HCT116 (cell line): ENCODE measurements around the gene PLAU. TPM values are rescaled to one million over a fixed set of nuclear protein-coding genes. Genes with fewer than 3 reads are reported as not detected.
"Not testable (repeated sequence)": the region's sequence is repeated elsewhere in the genome, so short reads cannot be mapped to it uniquely, and the experiment has no call there.

Source experiments
- ATAC-seq: fragments of 200-7000 bp; cut with Tn5 transposase; 2 replicates; pipeline ENCODE4 v1.9.1; 2020; ENCODE audit warnings: mild to moderate bottlenecking, moderate library complexity
- BruUV-seq: library from RNA; stranded (reverse); fragments of 400-500 nt; replicated peaks from 2 replicates; lab custom pipeline; 2021; lab: Mats Ljungman, UMichigan
- CTCF ChIA-PET: fragments of 300-600 bp; sonication (Branson Sonifier 250); formaldehyde crosslinking; loops from one replicate; lab custom pipeline; 2021; ENCODE audit warnings: antibody characterized with exemption; lab: Charles Lee
- POLR2A ChIA-PET: fragments of 300-600, 350-600 bp; sonication (Branson Sonifier 250); formaldehyde crosslinking; loops from one replicate; lab custom pipeline; 2021; ENCODE audit warnings: antibody characterized with exemption; lab: Charles Lee
- RAD21 ChIA-PET, 2 experiments: fragments of 300-600 bp; sonication (Branson Sonifier 250); formaldehyde crosslinking; loops; one replicate each; lab custom pipeline; 2023; ENCODE audit warnings: low total read pairs in 2 of 2; ENCODE audit not compliant: uncharacterized antibody in 2 of 2, unreplicated experiment in 2 of 2, low non-redundant PET in 1 of 2; lab: Charles Lee
- DNase-seq: peaks from one replicate; pipeline ENCODE4 v3.0.0-alpha.2; 2010; ENCODE audit warnings: low read depth, low spot score
- H2AFZ ChIP-seq: fragments of 200-600 bp; shearing (Covaris generic), sonication (generic); 2 replicates; pipeline ENCODE4 v1.6.1; 2017; ENCODE audit warnings: low read depth, mixed run types, mixed read lengths, antibody characterized with exemption, low read length; ENCODE audit not compliant: poor library complexity, severe bottlenecking
- H3K27ac ChIP-seq: 2 replicates; pipeline ENCODE4 v1.5.1; 2012; ENCODE audit warnings: low read depth, low read length
- H3K27me3 ChIP-seq: fragments of 200-600 bp; sonication (generic); 2 replicates; pipeline ENCODE4 v1.6.1; 2016; ENCODE audit warnings: mixed run types, low read length, mixed read lengths; ENCODE audit not compliant: insufficient read depth
- H3K36me3 ChIP-seq, 2 experiments: fragments of 200-500 bp in 1 of 2; fragments of 200-600 bp in 1 of 2; sonication (Bioruptor generic) in 1 of 2; sonication (generic) in 1 of 2; 2 replicates each; pipeline versions ENCODE4 v1.5.1 to v1.6.1; 2014 to 2016; ENCODE audit warnings: low read length in 2 of 2, inconsistent platforms in 1 of 2, mixed read lengths in 1 of 2, mixed run types in 1 of 2; ENCODE audit not compliant: insufficient read depth in 2 of 2, control insufficient read depth in 1 of 2
- H3K4me1 ChIP-seq, 2 experiments: fragments of 200-600 bp in 1 of 2; sonication (generic) in 1 of 2; 2 replicates each; pipeline versions ENCODE4 v1.5.1 to v1.6.1; 2012 to 2017; ENCODE audit warnings: low read length in 2 of 2, inconsistent platforms in 1 of 2, mild to moderate bottlenecking in 1 of 2, mixed read lengths in 1 of 2, mixed run types in 1 of 2, moderate library complexity in 1 of 2; ENCODE audit not compliant: insufficient read depth in 2 of 2, control insufficient read depth in 1 of 2
- H3K4me2 ChIP-seq: fragments of 200-600 bp; sonication (generic); 2 replicates; pipeline ENCODE4 v1.6.1; 2017; ENCODE audit warnings: mixed run types, low read length, mixed read lengths
- H3K4me3 ChIP-seq, 2 experiments: fragments of 200-600 bp in 1 of 2; sonication (generic) in 1 of 2; replicated peaks in 1 of 2; 2 replicates each; pipeline ENCODE4 v1.5.1; 2011 to 2016; ENCODE audit warnings: low read length in 2 of 2, control low read depth in 1 of 2, low read depth in 1 of 2, mild to moderate bottlenecking in 1 of 2, mixed read lengths in 1 of 2, mixed run types in 1 of 2
- H3K79me2 ChIP-seq: fragments of 200-600 bp; sonication (generic); 2 replicates; pipeline ENCODE4 v1.6.1; 2017; ENCODE audit warnings: mild to moderate bottlenecking, mixed run types, low read length, moderate library complexity, mixed read lengths; ENCODE audit not compliant: insufficient read depth
- H3K9ac ChIP-seq: fragments of 200-600 bp; sonication (generic); 2 replicates; pipeline ENCODE4 v1.6.1; 2016; ENCODE audit warnings: low read length, mixed read lengths
- H3K9me2 ChIP-seq: fragments of 200-600 bp; sonication (generic), shearing (Covaris generic); 2 replicates; pipeline ENCODE4 v1.6.1; 2017; ENCODE audit warnings: mixed run types, mild to moderate bottlenecking, moderate library complexity; ENCODE audit not compliant: insufficient read depth
- H3K9me3 ChIP-seq, 2 experiments: fragments of 200-500 bp in 1 of 2; fragments of 200-600 bp in 1 of 2; sonication (Bioruptor generic) in 1 of 2; sonication (generic) in 1 of 2; 2 replicates each; pipeline ENCODE4 v1.6.1; 2014 to 2017; ENCODE audit warnings: low read length in 2 of 2, mixed read lengths in 2 of 2, inconsistent platforms in 1 of 2, low read depth in 1 of 2, mild to moderate bottlenecking in 1 of 2, mixed run types in 1 of 2, moderate library complexity in 1 of 2; ENCODE audit not compliant: control insufficient read depth in 1 of 2, insufficient read depth in 1 of 2
- H4K20me1 ChIP-seq: fragments of 200-600 bp; sonication (generic), shearing (Covaris generic); 2 replicates; pipeline ENCODE4 v1.6.1; 2017; ENCODE audit warnings: mixed run types, mild to moderate bottlenecking, moderate library complexity; ENCODE audit not compliant: insufficient read depth
- ELF1 ChIP-seq: IDR thresholded peaks from 2 replicates; pipeline ENCODE4 v1.6.1; 2012; ENCODE audit warnings: low read depth, borderline replicate concordance
- FOSL1 ChIP-seq: IDR thresholded peaks from 2 replicates; pipeline ENCODE4 v1.6.1; 2012; ENCODE audit warnings: low read depth
- POLR2A ChIP-seq: IDR thresholded peaks from 2 replicates; pipeline ENCODE4 v1.7.0; 2011; ENCODE audit warnings: borderline replicate concordance; ENCODE audit not compliant: insufficient read depth, insufficient read length; ENCODE audit errors: extremely low read depth
- POLR2AphosphoS5 ChIP-seq: IDR thresholded peaks from 2 replicates; pipeline ENCODE4 v1.6.1; 2011; ENCODE audit warnings: mild to moderate bottlenecking, low read depth, low read length, moderate library complexity
- REST ChIP-seq: IDR thresholded peaks from 2 replicates; pipeline ENCODE4 v1.6.1; 2012; ENCODE audit warnings: low read depth
- SRF ChIP-seq: IDR thresholded peaks from 2 replicates; pipeline ENCODE4 v1.6.1; 2012; ENCODE audit warnings: low read depth
- ZFX ChIP-seq: fragments of 450-650 bp; IDR thresholded peaks from 2 replicates; pipeline ENCODE4 v1.6.1; 2017
- ZNF274 ChIP-seq: fragments of 200-500 bp; sonication (Bioruptor generic); IDR thresholded peaks from 2 replicates; pipeline ENCODE4 v1.6.1; 2014; ENCODE audit warnings: mild to moderate bottlenecking, low read depth, low read length, inconsistent platforms
- intact Hi-C: fragments of 100-400 bp; cut with micrococcal nuclease; formaldehyde crosslinking; loops from 2 replicates; pipeline ENCODE4 v1.10.0; 2022
- total RNA-seq: library from RNA; stranded (reverse); gene quantifications from one replicate; pipeline ENCODE4 v1.2.1, GENCODE V29; 2021; ENCODE audit not compliant: unreplicated experiment

Gene PLAU
- total RNA-seq, 1 experiment from 2014 or later = 60.3 TPM

GRCh38 chr10:73962386-73962785 lies 51.5 kb downstream of the PLAU start:
- intact Hi-C loops = loop anchor here (5.0 kb wide), 1 partner anchor 120 kb away; no protein-coding TSS in a partner anchor
- Histone ChIP-seq H3K9me2 (no peaks in the 10 kb centered on the region), H3K27me3 (no peaks in the 10 kb centered on the region), H3K4me3 (no peak overlapping the region), H3K9me3 (no peaks in the 10 kb centered on the region), H3K27ac (no peak overlapping the region), H2AFZ (no peak overlapping the region), H3K9ac (no peak overlapping the region), H3K4me1 (peaks cover 30 to 62% of the 10 kb centered on the region in 2 experiments), H4K20me1 (no peaks in the 10 kb centered on the region), H3K79me2 (no peaks in the 10 kb centered on the region), H3K4me2 (no peak overlapping the region), H3K36me3 (no peaks in the 10 kb centered on the region)
- no peak for DNase-seq
- no TSS peak for BruUV-seq
- RAD21 ChIA-PET = no interaction called here
- CTCF ChIA-PET = interaction anchor here (1.5 kb wide), 1 partner anchor 76 kb away, joined by 3 read pairs; no protein-coding TSS in a partner anchor
- POLR2A ChIA-PET = interaction anchor here (1.2 kb wide), 1 partner anchor 22 kb away, joined by 3 read pairs; no protein-coding TSS in a partner anchor
- TF ChIP-seq REST (no peak), ZFX (no peak), FOSL1 (no peak), POLR2AphosphoS5 (no peak), ZNF274 (no peak), POLR2A (no peak), ELF1 (no peak), SRF (no peak)
- ATAC-seq = no peak

- BruUV-seq, RAD21 ChIA-PET, H3K36me3 ChIP-seq, H3K9ac ChIP-seq, ATAC-seq, H3K9me3 ChIP-seq, H4K20me1 ChIP-seq, H3K27me3 ChIP-seq, H3K79me2 ChIP-seq, H3K9me2 ChIP-seq, H3K4me3 ChIP-seq, H2AFZ ChIP-seq, DNase-seq: not testable (repeated sequence)
- 0 out of 2 replicates have a peak overlapping the region, but pooled peaks have one; percentile 31 for H3K4me2 ChIP-seq
- ChIA-PET CTCF (interaction anchor here (1.5 kb wide), 1 partner anchor 77 kb away, joined by 3 read pairs; no protein-coding TSS in a partner anchor), POLR2A (interaction anchor here (1.2 to 5.8 kb wide), 2 partner anchors 10 to 75 kb away, joined by 3 to 36 read pairs; no protein-coding TSS in a partner anchor)
- H3K27ac ChIP-seq = peak overlapping the region; percentile 100; the same call in 1 of the 2 replicates
- intact Hi-C loops = loop anchor here (5.0 kb wide), 1 partner anchor 119 kb away; no protein-coding TSS in a partner anchor
- H3K4me1 ChIP-seq = peaks cover 42 to 69% of the 10 kb centered on the region in 2 experiments
Measured at GRCh38 chr10:73963533-73963932, 52.6 kb downstream of the PLAU start.
